SH-SY5Y (cell line): ENCODE results near the gene TNNI2.

Experiments
- GATA2 ChIP-seq: IDR thresholded peaks from 2 replicates; pipeline ENCODE4 v1.6.1; 2011; ENCODE audit warnings: mild to moderate bottlenecking, low read depth, low read length
- GATA3 ChIP-seq: IDR thresholded peaks from 2 replicates; pipeline ENCODE4 v1.6.1; 2011; ENCODE audit warnings: low read depth, mild to moderate bottlenecking, low read length, moderate library complexity

- no peak for TF ChIP-seq GATA3
- TF ChIP-seq GATA2, result no peak
Observed at GRCh38 chr11:1815311-1815710, 23.5 kb upstream of the TNNI2 start.
